H9 (cell line): ENCODE data around the gene C2CD2. TPM values are rescaled to one million over a fixed set of nuclear protein-coding genes. Genes with fewer than 3 reads are reported as not detected.

ENCODE experiments used
- DNase-seq: peaks from one replicate; pipeline ENCODE4 v3.0.0-alpha.2; 2017
- H2AFZ ChIP-seq: one replicate; pipeline ENCODE4 v1.6.1; 2013; ENCODE audit warnings: mild to moderate bottlenecking, low read length, control low read depth, moderate library complexity
- H2AK5ac ChIP-seq: 2 replicates; pipeline ENCODE4 v1.6.1; 2013; ENCODE audit warnings: low read length, control low read depth, mixed read lengths; ENCODE audit not compliant: insufficient read length
- H2BK120ac ChIP-seq: one replicate; pipeline ENCODE4 v1.6.1; 2013; ENCODE audit warnings: low read depth, mild to moderate bottlenecking, low read length, control low read depth, inconsistent platforms; ENCODE audit not compliant: poor library complexity, severe bottlenecking
- H2BK12ac ChIP-seq: 2 replicates; pipeline ENCODE4 v1.6.1; 2013; ENCODE audit warnings: low read length, control low read depth, mixed read lengths, low read depth; ENCODE audit not compliant: insufficient read length
- H2BK15ac ChIP-seq: 2 replicates; pipeline ENCODE4 v1.6.1; 2013; ENCODE audit warnings: low read depth, low read length, control low read depth
- H2BK20ac ChIP-seq: one replicate; pipeline ENCODE4 v1.6.1; 2013; ENCODE audit warnings: low read depth, mild to moderate bottlenecking, low read length, control low read depth, inconsistent platforms; ENCODE audit not compliant: poor library complexity, severe bottlenecking
- H2BK5ac ChIP-seq: 2 replicates; pipeline ENCODE4 v1.6.1; 2013; ENCODE audit warnings: low read length, control low read depth, mixed read lengths; ENCODE audit not compliant: insufficient read length
- H3K14ac ChIP-seq: 2 replicates; pipeline ENCODE4 v1.6.1; 2013; ENCODE audit warnings: low read length, control low read depth; ENCODE audit not compliant: insufficient read depth
- H3K18ac ChIP-seq: 2 replicates; pipeline ENCODE4 v1.6.1; 2013; ENCODE audit warnings: low read depth, mild to moderate bottlenecking, mixed read lengths, low read length, control low read depth; ENCODE audit not compliant: insufficient read length
- H3K23ac ChIP-seq: 2 replicates; pipeline ENCODE4 v1.6.1; 2013; ENCODE audit warnings: low read length, control low read depth, mixed read lengths, low read depth; ENCODE audit not compliant: insufficient read length
- H3K23me2 ChIP-seq: 2 replicates; pipeline ENCODE4 v1.6.1; 2013; ENCODE audit warnings: low read depth, mild to moderate bottlenecking, mixed read lengths, low read length, control low read depth; ENCODE audit not compliant: insufficient read length, poor library complexity, severe bottlenecking
- H3K27ac ChIP-seq: 2 replicates; pipeline ENCODE4 v1.5.1; 2013; ENCODE audit warnings: low read length, control low read depth, mixed read lengths, low read depth; ENCODE audit not compliant: insufficient read length
- H3K27me3 ChIP-seq: 2 replicates; pipeline ENCODE4 v1.6.1; 2013; ENCODE audit warnings: low read length, control low read depth, inconsistent platforms; ENCODE audit not compliant: insufficient read depth
- H3K4ac ChIP-seq: 2 replicates; pipeline ENCODE4 v1.6.1; 2013; ENCODE audit warnings: low read depth, mild to moderate bottlenecking, control low read depth, inconsistent platforms, low read length, moderate library complexity
- H3K4me1 ChIP-seq: 2 replicates; pipeline ENCODE4 v1.6.1; 2013; ENCODE audit warnings: low read length, control low read depth, inconsistent platforms; ENCODE audit not compliant: insufficient read depth
- H3K4me2 ChIP-seq: 2 replicates; pipeline ENCODE4 v1.6.1; 2013; ENCODE audit warnings: low read length, control low read depth, mixed read lengths; ENCODE audit not compliant: insufficient read length, insufficient read depth
- H3K56ac ChIP-seq: 2 replicates; pipeline ENCODE4 v1.6.1; 2013; ENCODE audit warnings: low read depth, mild to moderate bottlenecking, mixed read lengths, low read length, control low read depth; ENCODE audit not compliant: insufficient read length
- H3K79me1 ChIP-seq: 2 replicates; pipeline ENCODE4 v1.6.1; 2013; ENCODE audit warnings: low read depth, mild to moderate bottlenecking, moderate library complexity, low read length, control low read depth, inconsistent platforms; ENCODE audit not compliant: insufficient read depth, poor library complexity, severe bottlenecking
- H3K79me2 ChIP-seq: 2 replicates; pipeline ENCODE4 v1.6.1; 2013; ENCODE audit warnings: low read length, control low read depth, inconsistent platforms; ENCODE audit not compliant: insufficient read depth
- H3K9ac ChIP-seq: 2 replicates; pipeline ENCODE4 v1.6.1; 2013; ENCODE audit warnings: low read length, control low read depth, mixed read lengths; ENCODE audit not compliant: insufficient read length; ENCODE audit errors: extremely low read depth
- H3K9me3 ChIP-seq: one replicate; pipeline ENCODE4 v1.6.1; 2013; ENCODE audit warnings: low read depth, low read length, inconsistent platforms; ENCODE audit not compliant: control insufficient read depth
- H3T11ph ChIP-seq: one replicate; pipeline ENCODE4 v1.6.1; 2013; ENCODE audit warnings: mild to moderate bottlenecking, low read length, control low read depth, inconsistent platforms
- H4K20me1 ChIP-seq: one replicate; pipeline ENCODE4 v1.6.1; 2013; ENCODE audit not compliant: control insufficient read depth, insufficient read length, insufficient read depth
- H4K5ac ChIP-seq: 2 replicates; pipeline ENCODE4 v1.6.1; 2013; ENCODE audit warnings: low read depth, mild to moderate bottlenecking, mixed read lengths, low read length, control low read depth; ENCODE audit not compliant: insufficient read length
- H4K8ac ChIP-seq: replicated peaks from 2 replicates; pipeline ENCODE4 v1.6.1; 2013; ENCODE audit warnings: low read length, control low read depth, mixed read lengths, low read depth; ENCODE audit not compliant: insufficient read length
- H4K91ac ChIP-seq: 2 replicates; pipeline ENCODE4 v1.6.1; 2013; ENCODE audit warnings: low read depth, mild to moderate bottlenecking, moderate library complexity, mixed read lengths, low read length, control low read depth; ENCODE audit not compliant: insufficient read length
- H3K27ac Mint-ChIP-seq, 3 experiments: 2 replicates in 2 of 3; 3 replicates in 1 of 3; pipeline ENCODE4 v1.8.0; 2020 to 2021; ENCODE audit warnings: mixed read lengths in 3 of 3, mild to moderate bottlenecking in 1 of 3, moderate library complexity in 1 of 3
- H3K27me3 Mint-ChIP-seq: 2 replicates; pipeline ENCODE4 v1.8.0; 2021; ENCODE audit warnings: low read depth, mild to moderate bottlenecking, moderate library complexity, mixed read lengths
- H3K36me3 Mint-ChIP-seq, 3 experiments: 2 replicates in 2 of 3; 3 replicates in 1 of 3; pipeline ENCODE4 v1.8.0; 2020 to 2021; ENCODE audit warnings: low read depth in 3 of 3, mixed read lengths in 3 of 3; ENCODE audit not compliant: insufficient read depth in 1 of 3
- H3K4me1 Mint-ChIP-seq, 2 experiments: 2 replicates each; pipeline ENCODE4 v1.8.0; 2020; ENCODE audit warnings: mixed read lengths in 2 of 2
- H3K4me3 Mint-ChIP-seq, 2 experiments: 2 replicates in 1 of 2; 3 replicates in 1 of 2; pipeline ENCODE4 v1.8.0; 2020 to 2021; ENCODE audit warnings: mild to moderate bottlenecking in 2 of 2, mixed read lengths in 2 of 2, moderate library complexity in 1 of 2
- H3K9me3 Mint-ChIP-seq, 2 experiments: 2 replicates in 1 of 2; 3 replicates in 1 of 2; pipeline ENCODE4 v1.8.0; 2020; ENCODE audit warnings: mild to moderate bottlenecking in 2 of 2, mixed read lengths in 2 of 2, moderate library complexity in 1 of 2
- CTCF ChIP-seq: fragments of 200-600 bp; sonication (generic); conservative IDR thresholded peaks from 3 replicates; pipeline ENCODE4 v1.8.0; 2021; ENCODE audit warnings: antibody characterized with exemption, mild to moderate bottlenecking
- WGBS: extraction: QIAGEN DNeasy Blood & Tissue Kit; methylation state at CpG from one replicate; pipeline ENCODE4 v1.1.7; 2013; ENCODE audit warnings: missing lambda C conversion rate, low lambda C conversion rate, mixed read lengths; ENCODE audit not compliant: insufficient read length; ENCODE audit errors: extremely low coverage; 5-methylcytosine and 5-hydroxymethylcytosine counted together
- total RNA-seq: library from RNA; stranded (reverse); gene quantifications from 2 replicates; pipeline ENCODE4 v1.2.1, GENCODE V29; 2021

Gene C2CD2
- total RNA-seq, 1 experiment from 2014 or later: 14.6 TPM

GRCh38 chr21:41985662-41986416 lies 32.0 kb upstream of the C2CD2 start:
- H3K36me3 Mint-ChIP-seq: peaks cover 2 to 3% (median 3%) of the 10 kb centered on the region in 3 experiments; a peak in 6 of 7 replicates
- Histone ChIP-seq H3K4me1 (no peaks in the 10 kb centered on the region), H4K20me1 (no peaks in the 10 kb centered on the region), H3K27ac (no peak overlapping the region), H4K91ac (no peak overlapping the region), H4K5ac (no peak overlapping the region), H3K27me3 (no peaks in the 10 kb centered on the region), H3K79me2 (no peaks in the 10 kb centered on the region), H3K56ac (no peak overlapping the region), H3K9ac (no peak overlapping the region), H2BK15ac (no peak overlapping the region), H3K14ac (no peak overlapping the region), H2BK20ac (no peak overlapping the region), H2BK12ac (no peak overlapping the region), H3K79me1 (no peaks in the 10 kb centered on the region), H2BK5ac (no peak overlapping the region), H3K9me3 (no peaks in the 10 kb centered on the region), H2AK5ac (no peak overlapping the region), H3K23me2 (no peaks in the 10 kb centered on the region), H3T11ph (no peak overlapping the region), H3K18ac (no peak overlapping the region), H3K23ac (no peak overlapping the region), H2AFZ (no peak overlapping the region), H2BK120ac (no peak overlapping the region), H4K8ac (no peak overlapping the region), H3K4me2 (no peak overlapping the region), H3K4ac (no peak overlapping the region)
- no peak overlapping the region for H3K27ac Mint-ChIP-seq
- no peak for DNase-seq
- H3K27me3 Mint-ChIP-seq: peaks cover 2% of the 10 kb centered on the region
- H3K9me3 Mint-ChIP-seq: no peaks in the 10 kb centered on the region
- no peak overlapping the region for H3K4me3 Mint-ChIP-seq
- WGBS: no CpG with 5 or more reads among the region's 6 CpGs
- no peaks in the 10 kb centered on the region for H3K4me1 Mint-ChIP-seq
- TF ChIP-seq CTCF: no peak
